Tibial nerve (tissue), 4 donors: ENCODE data around the gene COPG2.

ENCODE experiments used
- EP300 ChIP-seq, 2 donors: sonication (generic); formaldehyde crosslinking; IDR thresholded peaks; one replicate each; pipeline ENCODE4 v1.6.1; 2017; ENCODE audit warnings: antibody characterized with exemption in 2 of 2, mild to moderate bottlenecking in 1 of 2
- POLR2A ChIP-seq, 2 donors: fragments of 450-650 bp; IDR thresholded peaks; one replicate each; pipeline ENCODE4 v1.6.1; 2017; ENCODE audit warnings: antibody characterized with exemption in 2 of 2, mild to moderate bottlenecking in 2 of 2, moderate library complexity in 2 of 2
- TF ChIP-seq, protein P1 (sequence below), 5 experiments: fragments of 200-600 bp in 3 of 5; fragments of 450-650 bp in 2 of 5; sonication (generic) in 3 of 5; IDR thresholded peaks; one replicate each; pipeline ENCODE4 v1.5.1; 2016 to 2019; ENCODE audit warnings: antibody characterized with exemption in 5 of 5, mild to moderate bottlenecking in 3 of 5, moderate library complexity in 2 of 5

DNA sequence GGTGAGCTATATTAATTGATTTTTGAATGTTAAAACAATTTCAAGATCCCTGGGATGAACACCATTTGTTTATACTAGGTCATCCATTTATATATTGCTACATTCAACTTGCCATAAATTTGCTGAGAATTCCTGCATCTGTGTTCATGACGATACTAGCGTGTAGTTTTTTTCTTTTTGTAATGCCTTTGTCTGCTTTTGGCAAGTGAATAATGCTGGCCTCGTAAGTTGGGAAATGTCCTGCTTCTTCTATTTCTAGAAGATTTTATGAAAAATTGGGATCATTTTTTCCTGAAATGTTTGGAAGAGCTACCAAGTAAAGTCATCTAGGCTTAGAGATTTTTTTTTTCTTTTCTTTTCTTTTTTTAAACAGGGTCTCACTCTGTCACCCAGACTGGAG is 189.6 kb downstream of the COPG2 start:
- no peak for TF ChIP-seq EP300 (IDR thresholded peaks at IDR 0.05)
- TF ChIP-seq, protein P1, sequence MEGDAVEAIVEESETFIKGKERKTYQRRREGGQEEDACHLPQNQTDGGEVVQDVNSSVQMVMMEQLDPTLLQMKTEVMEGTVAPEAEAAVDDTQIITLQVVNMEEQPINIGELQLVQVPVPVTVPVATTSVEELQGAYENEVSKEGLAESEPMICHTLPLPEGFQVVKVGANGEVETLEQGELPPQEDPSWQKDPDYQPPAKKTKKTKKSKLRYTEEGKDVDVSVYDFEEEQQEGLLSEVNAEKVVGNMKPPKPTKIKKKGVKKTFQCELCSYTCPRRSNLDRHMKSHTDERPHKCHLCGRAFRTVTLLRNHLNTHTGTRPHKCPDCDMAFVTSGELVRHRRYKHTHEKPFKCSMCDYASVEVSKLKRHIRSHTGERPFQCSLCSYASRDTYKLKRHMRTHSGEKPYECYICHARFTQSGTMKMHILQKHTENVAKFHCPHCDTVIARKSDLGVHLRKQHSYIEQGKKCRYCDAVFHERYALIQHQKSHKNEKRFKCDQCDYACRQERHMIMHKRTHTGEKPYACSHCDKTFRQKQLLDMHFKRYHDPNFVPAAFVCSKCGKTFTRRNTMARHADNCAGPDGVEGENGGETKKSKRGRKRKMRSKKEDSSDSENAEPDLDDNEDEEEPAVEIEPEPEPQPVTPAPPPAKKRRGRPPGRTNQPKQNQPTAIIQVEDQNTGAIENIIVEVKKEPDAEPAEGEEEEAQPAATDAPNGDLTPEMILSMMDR (IDR thresholded peaks at IDR 0.05): no peak
- TF ChIP-seq POLR2A (IDR thresholded peaks at IDR 0.05): no peak
